AG10803 (cell line): Measurements from ENCODE around the gene FGD5.

Source experiments
- DNase-seq: peaks from one replicate; pipeline ENCODE4 v3.0.0; 2010; ENCODE audit warnings: low read depth
- H3K4me3 ChIP-seq: 2 replicates; pipeline ENCODE4 v1.5.1; 2011; ENCODE audit warnings: mild to moderate bottlenecking, low read length, control low read depth
- CTCF ChIP-seq: conservative IDR thresholded peaks from 2 replicates; pipeline ENCODE4 v1.5.1; 2011; ENCODE audit warnings: mild to moderate bottlenecking, low read length, control low read depth, inconsistent platforms

The FGD5 gene

GRCh38 chr3:14889943-14890342 is 71.2 kb downstream of the FGD5 start:
- H3K4me3 ChIP-seq, result no peak overlapping the region
- no peak for DNase-seq
- TF ChIP-seq CTCF, result no peak

- DNase-seq, result peak; percentile 16
- TF ChIP-seq CTCF, result no peak
- H3K4me3 ChIP-seq, result no peak overlapping the region
These were observed 71.7 kb downstream of the FGD5 start for GRCh38 chr3:14890476-14890875.

GRCh38 chr3:14891135-14892132 is 72.7 kb downstream of the FGD5 start:
- no peak for TF ChIP-seq CTCF
- H3K4me3 ChIP-seq, result no peak overlapping the region
- no peak for DNase-seq

- no peak for TF ChIP-seq CTCF
- H3K4me3 ChIP-seq, result no peak overlapping the region
- no peak for DNase-seq
These were observed 73.5 kb downstream of the FGD5 start for GRCh38 chr3:14892226-14892625.

GRCh38 chr3:14894085-14894484 is 75.3 kb downstream of the FGD5 start:
- no peak overlapping the region for H3K4me3 ChIP-seq
- no peak for TF ChIP-seq CTCF
- no peak for DNase-seq

- H3K4me3 ChIP-seq, result no peak overlapping the region
- no peak for DNase-seq
- TF ChIP-seq CTCF, result no peak
These were observed 78.5 kb downstream of the FGD5 start for GRCh38 chr3:14897266-14897665.

- no peak for TF ChIP-seq CTCF
- no peak for DNase-seq
- H3K4me3 ChIP-seq, result no peak overlapping the region
These were observed 80.2 kb downstream of the FGD5 start for GRCh38 chr3:14898929-14899328.
